Choroid plexus epithelial cell (primary cell): ENCODE results near the gene PKP2.

Source experiments
- DNase-seq: peaks from one replicate; pipeline ENCODE4 v3.0.0-alpha.2; 2010; ENCODE audit warnings: low read depth
- H3K4me3 ChIP-seq: 2 replicates; pipeline ENCODE4 v1.5.1; 2011; ENCODE audit warnings: low read depth, mild to moderate bottlenecking, control low read depth, low read length, moderate library complexity
- TF ChIP-seq, protein P1 (sequence below): conservative IDR thresholded peaks from 2 replicates; pipeline ENCODE4 v1.5.1; 2011; ENCODE audit warnings: low read depth, mild to moderate bottlenecking, control low read depth, inconsistent platforms, low read length, moderate library complexity

The PKP2 gene

GRCh38 chr12:32801269-32801980, 95.2 kb downstream of the PKP2 start:
- H3K4me3 ChIP-seq, result no peak overlapping the region
- TF ChIP-seq, protein P1, sequence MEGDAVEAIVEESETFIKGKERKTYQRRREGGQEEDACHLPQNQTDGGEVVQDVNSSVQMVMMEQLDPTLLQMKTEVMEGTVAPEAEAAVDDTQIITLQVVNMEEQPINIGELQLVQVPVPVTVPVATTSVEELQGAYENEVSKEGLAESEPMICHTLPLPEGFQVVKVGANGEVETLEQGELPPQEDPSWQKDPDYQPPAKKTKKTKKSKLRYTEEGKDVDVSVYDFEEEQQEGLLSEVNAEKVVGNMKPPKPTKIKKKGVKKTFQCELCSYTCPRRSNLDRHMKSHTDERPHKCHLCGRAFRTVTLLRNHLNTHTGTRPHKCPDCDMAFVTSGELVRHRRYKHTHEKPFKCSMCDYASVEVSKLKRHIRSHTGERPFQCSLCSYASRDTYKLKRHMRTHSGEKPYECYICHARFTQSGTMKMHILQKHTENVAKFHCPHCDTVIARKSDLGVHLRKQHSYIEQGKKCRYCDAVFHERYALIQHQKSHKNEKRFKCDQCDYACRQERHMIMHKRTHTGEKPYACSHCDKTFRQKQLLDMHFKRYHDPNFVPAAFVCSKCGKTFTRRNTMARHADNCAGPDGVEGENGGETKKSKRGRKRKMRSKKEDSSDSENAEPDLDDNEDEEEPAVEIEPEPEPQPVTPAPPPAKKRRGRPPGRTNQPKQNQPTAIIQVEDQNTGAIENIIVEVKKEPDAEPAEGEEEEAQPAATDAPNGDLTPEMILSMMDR, result no peak

GRCh38 chr12:32794281-32794680, 102.3 kb downstream of the PKP2 start:
- DNase-seq, result no peak
- TF ChIP-seq, protein P1, result no peak
- no peak overlapping the region for H3K4me3 ChIP-seq

More at GRCh38 chr12:32801269-32801980, 95.2 kb downstream of the PKP2 start:
- DNase-seq, result no peak

DNA sequence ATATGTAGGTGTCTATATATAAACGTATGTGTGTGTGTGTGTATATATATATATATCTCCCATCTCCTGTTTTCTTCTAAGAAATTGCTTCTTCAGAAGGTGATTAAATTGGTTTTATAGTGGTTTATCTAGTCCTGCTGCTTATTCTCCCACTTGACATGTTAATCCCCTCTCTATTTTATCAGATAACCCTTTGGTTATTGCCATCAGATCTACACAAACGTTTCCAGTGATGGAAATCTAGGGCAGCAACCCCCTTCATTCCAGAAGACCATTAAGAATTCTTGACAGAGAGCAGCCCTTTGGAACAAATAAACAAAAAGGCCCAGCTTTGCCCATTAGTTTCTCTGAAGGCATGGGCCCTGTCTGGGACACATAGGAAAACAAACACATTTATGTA, 106.7 kb downstream of the PKP2 start:
- no peak overlapping the region for H3K4me3 ChIP-seq
- TF ChIP-seq, protein P1, result no peak

DNA sequence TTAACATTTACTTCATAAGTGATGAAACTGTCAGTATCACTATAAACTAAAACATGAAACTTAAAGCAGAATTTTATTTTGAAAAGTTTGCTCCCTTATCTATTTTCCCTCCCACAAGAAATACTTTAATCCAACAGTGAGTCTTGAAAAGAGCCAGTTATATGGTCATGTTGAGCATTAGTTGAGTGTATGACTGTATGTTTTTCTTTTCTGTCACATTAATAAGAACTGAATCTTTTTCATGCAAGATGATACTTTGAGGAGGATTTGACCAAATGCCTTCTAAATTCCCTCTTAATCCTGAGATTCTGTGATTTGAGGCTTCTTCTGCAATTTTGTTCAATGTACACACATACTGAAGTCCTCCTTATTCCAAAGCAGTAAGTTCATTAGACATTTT, 107.1 kb downstream of the PKP2 start:
- DNase-seq, result no peak
- no peak overlapping the region for H3K4me3 ChIP-seq
- TF ChIP-seq, protein P1, result no peak

More for the DNA sequence above, 106.7 kb downstream of the PKP2 start:
- no peak for DNase-seq

GRCh38 chr12:32788405-32788804, 108.2 kb downstream of the PKP2 start:
- no peak for DNase-seq
- H3K4me3 ChIP-seq, result no peak overlapping the region
- TF ChIP-seq, protein P1, result no peak

DNA sequence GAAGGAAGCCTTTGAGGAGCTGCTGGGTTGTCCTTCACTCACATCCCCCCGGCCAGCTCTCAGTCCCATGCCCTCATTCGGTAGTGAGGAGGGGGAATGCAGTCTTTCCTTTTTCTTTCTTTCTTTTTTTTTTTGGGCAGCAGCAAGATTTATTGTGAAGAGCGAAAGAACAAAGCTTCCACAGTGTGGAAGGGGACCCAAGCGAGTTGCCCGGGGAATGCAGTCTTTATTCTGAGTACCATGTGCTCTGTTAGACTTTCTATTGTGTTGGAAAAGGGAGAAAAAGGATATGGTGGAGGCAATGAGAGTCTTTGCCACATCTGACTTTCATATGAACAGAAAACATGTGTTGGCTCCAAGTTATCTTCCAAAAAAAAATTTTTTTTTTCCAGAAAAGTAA, 111.0 kb downstream of the PKP2 start:
- TF ChIP-seq, protein P1, result no peak
- no peak overlapping the region for H3K4me3 ChIP-seq
- no peak for DNase-seq

GRCh38 chr12:32783029-32783428, 113.5 kb downstream of the PKP2 start:
- H3K4me3 ChIP-seq, result no peak overlapping the region
- no peak for DNase-seq
- TF ChIP-seq, protein P1, result no peak
